GM12878 (cell line): ENCODE data around the gene GHRL. TPM values are rescaled to one million over a fixed set of nuclear protein-coding genes. Genes with fewer than 3 reads are reported as not detected.

Experiments
- ATAC-seq: fragments of 200-7000 bp; cut with Tn5 transposase; 3 replicates; pipeline ENCODE4 v1.9.1; 2020; ENCODE audit warnings: mild to moderate bottlenecking, moderate library complexity
- BruUV-seq: library from RNA; stranded (reverse); fragments of 400-500 nt; replicated peaks from 2 replicates; lab custom pipeline; 2021; lab: Mats Ljungman, UMichigan
- CTCF ChIA-PET: fragments of 300-600 bp; sonication (Branson Sonifier 250); formaldehyde crosslinking; extraction: SDS; loops from one replicate; lab custom pipeline; 2021; ENCODE audit warnings: inconsistent platforms; lab: Yijun Ruan, JAX
- POLR2A ChIA-PET: fragments of 350-600 bp; formaldehyde crosslinking; extraction: SDS; loops from one replicate; lab custom pipeline; 2021; ENCODE audit warnings: inconsistent platforms; lab: Charles Lee
- RAD21 ChIA-PET: fragments of 300-600 bp; sonication (Branson Sonifier 250); formaldehyde crosslinking; loops from one replicate; lab custom pipeline; 2023; ENCODE audit warnings: antibody characterized with exemption; ENCODE audit not compliant: unreplicated experiment; lab: Charles Lee
- SMC1A ChIA-PET: fragments of 300-600 bp; sonication (Branson Sonifier 250); formaldehyde crosslinking; loops from one replicate; lab custom pipeline; 2023; ENCODE audit not compliant: unreplicated experiment, uncharacterized antibody; lab: Charles Lee
- DNase-seq: peaks from one replicate; pipeline ENCODE4 v3.0.0-alpha.2; 2011; ENCODE audit warnings: low read depth, low spot score
- FAIRE-seq: peaks from 3 replicates; lab custom pipeline; 2011; peaks lifted over from hg19 to GRCh38; lab: Jason Lieb, UNC
- H2AFZ ChIP-seq: 2 replicates; pipeline ENCODE4 v1.6.0; 2011; ENCODE audit warnings: low read depth, low read length, control low read depth; ENCODE audit not compliant: control insufficient read depth
- H3K27ac ChIP-seq: 2 replicates; pipeline ENCODE4 v1.5.1; 2011; ENCODE audit warnings: control low read depth; ENCODE audit not compliant: control insufficient read depth, insufficient read depth
- H3K27me3 ChIP-seq, 2 experiments: replicated peaks in 1 of 2; 2 replicates each; pipeline versions ENCODE4 v1.6.0 to v1.6.1; 2011; ENCODE audit warnings: low read length in 1 of 2; ENCODE audit not compliant: control insufficient read depth in 2 of 2, insufficient read depth in 2 of 2
- H3K36me3 ChIP-seq, 2 experiments: 2 replicates each; pipeline ENCODE4 v1.5.1; 2011; ENCODE audit warnings: low read length in 1 of 2; ENCODE audit not compliant: control insufficient read depth in 2 of 2, insufficient read depth in 2 of 2
- H3K4me1 ChIP-seq: 2 replicates; pipeline ENCODE4 v1.6.1; 2011; ENCODE audit warnings: mild to moderate bottlenecking, low read length, moderate library complexity, mixed read lengths; ENCODE audit not compliant: control insufficient read depth, insufficient read depth
- H3K4me2 ChIP-seq: 2 replicates; pipeline ENCODE4 v1.6.0; 2011; ENCODE audit warnings: control low read depth; ENCODE audit not compliant: control insufficient read depth, insufficient read depth
- H3K4me3 ChIP-seq: fragments of 200-600 bp; sonication (generic); 2 replicates; pipeline ENCODE4 v1.5.1; 2016
- H3K79me2 ChIP-seq: 2 replicates; pipeline ENCODE4 v1.6.0; 2011; ENCODE audit warnings: low read length; ENCODE audit not compliant: control insufficient read depth, insufficient read depth
- H3K9ac ChIP-seq: 2 replicates; pipeline ENCODE4 v1.8.0; 2011; ENCODE audit warnings: low read length, control low read depth, mixed read lengths; ENCODE audit not compliant: control insufficient read depth, insufficient read depth
- H3K9me3 ChIP-seq: replicated peaks from 3 replicates; pipeline ENCODE4 v1.5.1; 2011; ENCODE audit warnings: mild to moderate bottlenecking, low read length; ENCODE audit not compliant: control insufficient read depth, insufficient read depth
- H4K20me1 ChIP-seq: 2 replicates; pipeline ENCODE4 v1.6.0; 2011; ENCODE audit not compliant: control insufficient read depth, insufficient read depth
- CREB1 ChIP-seq: IDR thresholded peaks from 2 replicates; pipeline ENCODE4 v1.6.1; 2012; ENCODE audit warnings: low read depth, mild to moderate bottlenecking, inconsistent platforms
- IKZF1 ChIP-seq: fragments of 450-650 bp; conservative IDR thresholded peaks from 2 replicates; pipeline ENCODE4 v1.6.1; 2017; ENCODE audit warnings: antibody characterized with exemption, mild to moderate bottlenecking
- NFYA ChIP-seq: IDR thresholded peaks from 2 replicates; pipeline ENCODE4 v1.6.1; 2011; ENCODE audit warnings: low read depth, mild to moderate bottlenecking, low read length, improper control_type of control experiment, borderline replicate concordance
- RBBP5 ChIP-seq: fragments of 200-600 bp; sonication (generic); conservative IDR thresholded peaks from 2 replicates; pipeline ENCODE4 v1.6.1; 2016
- SPI1 ChIP-seq: IDR thresholded peaks from 2 replicates; pipeline ENCODE4 v1.6.1; 2011; ENCODE audit warnings: low read depth, mild to moderate bottlenecking, low read length, moderate library complexity, borderline replicate concordance; ENCODE audit not compliant: insufficient read depth
- ZBED1 ChIP-seq: IDR thresholded peaks from 2 replicates; pipeline ENCODE4 v1.6.1; 2016; ENCODE audit warnings: borderline replicate concordance
- ZNF24 ChIP-seq: fragments of 450-650 bp; IDR thresholded peaks from 2 replicates; pipeline ENCODE4 v1.6.1; 2017; ENCODE audit warnings: antibody characterized with exemption, mild to moderate bottlenecking
- WGBS: methylation state at CpG from one replicate; pipeline ENCODE4 v1.1.6; 2016; ENCODE audit warnings: low lambda C conversion rate; ENCODE audit not compliant: insufficient replicate concordance, insufficient coverage; ENCODE audit errors: missing lambda C conversion rate; 5-methylcytosine and 5-hydroxymethylcytosine counted together
- in situ Hi-C: fragments of 300-500 bp; cut with MboI; formaldehyde crosslinking; loops from 9 replicates; pipeline ENCODE4 v1.14.3; 2018; ENCODE audit warnings: mixed read lengths
- intact Hi-C: fragments of 100-400 bp; cut with micrococcal nuclease; formaldehyde crosslinking; loops from one replicate; pipeline ENCODE4 v1.14.2; 2022; ENCODE audit not compliant: unreplicated experiment
- polyA plus RNA-seq, 11 experiments: library from polyadenylated mRNA; depleted of rRNA in 4 of 11; unstranded in 6 of 11; stranded (reverse) in 5 of 11; fragments of >200 nt; fragmentation: Nextera tagmentation in 4 of 11; fragmentation: Illumina TruSeq in 1 of 11; extraction: Ambion mirVana in 4 of 11; extraction: Trizol in 1 of 11; gene quantifications; 1 replicate in 1 of 11; 2 replicates in 10 of 11; pipeline versions ENCODE4 v1.2.1 to v1.2.3, GENCODE V29; 2011 to 2016; ENCODE audit warnings: inconsistent platforms in 2 of 11, missing spikeins in 2 of 11, low read depth in 1 of 11
- total RNA-seq, 4 experiments: library from RNA; depleted of rRNA in 3 of 4; stranded (reverse); fragments of >200 nt in 3 of 4; fragmentation: Illumina TruSeq in 1 of 4; extraction: Trizol in 1 of 4; gene quantifications; 2 replicates each; pipeline versions ENCODE4 v1.2.1 to v1.2.3, GENCODE V29; 2013 to 2021
- TF ChIP-seq, protein P1 (sequence below): fragments of 150-350 bp; IDR thresholded peaks from 2 replicates; pipeline ENCODE4 v1.6.1; 2016; ENCODE audit warnings: low read depth, low read length
- TF ChIP-seq, protein P2 (sequence below): IDR thresholded peaks from 2 replicates; pipeline ENCODE4 v1.6.1; 2012; ENCODE audit warnings: low read length, inconsistent platforms
- TF ChIP-seq, protein P3 (sequence below): IDR thresholded peaks from 2 replicates; pipeline ENCODE4 v1.6.1; 2011; ENCODE audit warnings: low read depth, mild to moderate bottlenecking, low read length, moderate library complexity, borderline replicate concordance; ENCODE audit errors: extremely low read depth
- TF ChIP-seq, protein P4 (sequence below): fragments of 450-650 bp; conservative IDR thresholded peaks from 2 replicates; pipeline ENCODE4 v1.6.1; 2017; ENCODE audit warnings: mild to moderate bottlenecking, moderate library complexity
- TF ChIP-seq, protein P5 (sequence below): IDR thresholded peaks from 2 replicates; pipeline ENCODE4 v1.6.1; 2012; ENCODE audit warnings: low read depth, low read length, improper control_type of control experiment
- TF ChIP-seq, protein P6 (sequence below): fragments of 150-350 bp; IDR thresholded peaks from 2 replicates; pipeline ENCODE4 v1.6.1; 2014; ENCODE audit warnings: mild to moderate bottlenecking, low read depth, low read length

The GHRL gene
- total and polyA plus RNA-seq, 10 of the 15 experiments (the other 5 are each of a cell fraction or from before 2014, with no cell fraction given): 0.35 to 2.2 (median 0.88) TPM

DNA sequence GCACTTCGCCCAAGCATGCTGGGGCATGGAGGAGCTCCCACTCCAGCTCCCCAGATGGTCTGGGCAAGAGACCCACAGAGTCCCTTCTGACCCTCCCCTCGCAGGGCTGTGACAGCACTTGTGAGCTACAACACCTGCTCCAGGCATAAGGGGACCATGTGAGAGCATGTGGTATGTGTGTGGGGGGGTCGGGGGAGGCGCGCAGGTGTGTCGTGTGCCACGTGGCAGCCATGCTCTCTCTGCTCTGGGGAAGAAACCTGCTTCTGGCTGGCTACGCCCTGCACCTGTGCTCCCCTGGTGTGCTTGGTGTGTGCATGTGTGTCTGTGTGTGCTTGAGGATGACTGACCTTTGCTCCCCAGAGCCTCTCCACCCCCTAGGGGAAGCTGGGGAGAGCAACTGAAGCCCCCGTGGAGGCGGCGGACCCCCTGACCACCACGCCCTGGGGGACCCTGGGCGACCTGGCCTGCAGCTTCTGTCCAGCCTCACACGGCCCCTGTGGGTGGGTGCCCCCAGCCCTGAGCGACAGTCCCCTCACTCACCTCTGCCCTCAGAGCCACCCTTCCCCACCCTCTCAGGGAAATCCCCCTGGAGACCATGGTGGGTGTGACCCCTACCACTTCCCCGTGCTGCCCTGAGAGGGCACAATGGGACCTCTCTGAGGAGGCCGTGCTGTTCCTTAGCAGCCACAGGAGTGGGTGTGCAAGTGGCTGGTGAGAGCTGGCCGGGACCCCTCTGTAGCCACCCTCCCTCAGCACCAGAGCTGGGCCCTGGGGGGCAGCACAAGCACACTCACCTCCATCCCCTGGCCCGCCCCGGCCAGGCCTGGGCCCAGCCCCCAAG, 44.8 kb upstream of the GHRL start:
- Histone ChIP-seq H3K27ac (no peak overlapping the region), H3K9ac (no peak overlapping the region), H2AFZ (no peak overlapping the region), H3K79me2 (no peaks in the 10 kb centered on the region), H3K4me1 (peaks cover 5% of the 10 kb centered on the region; the same call in 1 of the 2 replicates), H3K4me2 (no peak overlapping the region), H3K36me3 (no peaks in the 10 kb centered on the region), H3K4me3 (no peak overlapping the region), H3K27me3 (no peaks in the 10 kb centered on the region; a peak in 1 of 4 replicates), H4K20me1 (no peaks in the 10 kb centered on the region), H3K9me3 (no peaks in the 10 kb centered on the region)
- FAIRE-seq (no peak), DNase-seq (no peak), ATAC-seq (no peak)
- TF ChIP-seq SPI1: no peak
- TF ChIP-seq, protein P1, sequence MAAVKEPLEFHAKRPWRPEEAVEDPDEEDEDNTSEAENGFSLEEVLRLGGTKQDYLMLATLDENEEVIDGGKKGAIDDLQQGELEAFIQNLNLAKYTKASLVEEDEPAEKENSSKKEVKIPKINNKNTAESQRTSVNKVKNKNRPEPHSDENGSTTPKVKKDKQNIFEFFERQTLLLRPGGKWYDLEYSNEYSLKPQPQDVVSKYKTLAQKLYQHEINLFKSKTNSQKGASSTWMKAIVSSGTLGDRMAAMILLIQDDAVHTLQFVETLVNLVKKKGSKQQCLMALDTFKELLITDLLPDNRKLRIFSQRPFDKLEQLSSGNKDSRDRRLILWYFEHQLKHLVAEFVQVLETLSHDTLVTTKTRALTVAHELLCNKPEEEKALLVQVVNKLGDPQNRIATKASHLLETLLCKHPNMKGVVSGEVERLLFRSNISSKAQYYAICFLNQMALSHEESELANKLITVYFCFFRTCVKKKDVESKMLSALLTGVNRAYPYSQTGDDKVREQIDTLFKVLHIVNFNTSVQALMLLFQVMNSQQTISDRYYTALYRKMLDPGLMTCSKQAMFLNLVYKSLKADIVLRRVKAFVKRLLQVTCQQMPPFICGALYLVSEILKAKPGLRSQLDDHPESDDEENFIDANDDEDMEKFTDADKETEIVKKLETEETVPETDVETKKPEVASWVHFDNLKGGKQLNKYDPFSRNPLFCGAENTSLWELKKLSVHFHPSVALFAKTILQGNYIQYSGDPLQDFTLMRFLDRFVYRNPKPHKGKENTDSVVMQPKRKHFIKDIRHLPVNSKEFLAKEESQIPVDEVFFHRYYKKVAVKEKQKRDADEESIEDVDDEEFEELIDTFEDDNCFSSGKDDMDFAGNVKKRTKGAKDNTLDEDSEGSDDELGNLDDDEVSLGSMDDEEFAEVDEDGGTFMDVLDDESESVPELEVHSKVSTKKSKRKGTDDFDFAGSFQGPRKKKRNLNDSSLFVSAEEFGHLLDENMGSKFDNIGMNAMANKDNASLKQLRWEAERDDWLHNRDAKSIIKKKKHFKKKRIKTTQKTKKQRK: no peak
- TF ChIP-seq, protein P2, sequence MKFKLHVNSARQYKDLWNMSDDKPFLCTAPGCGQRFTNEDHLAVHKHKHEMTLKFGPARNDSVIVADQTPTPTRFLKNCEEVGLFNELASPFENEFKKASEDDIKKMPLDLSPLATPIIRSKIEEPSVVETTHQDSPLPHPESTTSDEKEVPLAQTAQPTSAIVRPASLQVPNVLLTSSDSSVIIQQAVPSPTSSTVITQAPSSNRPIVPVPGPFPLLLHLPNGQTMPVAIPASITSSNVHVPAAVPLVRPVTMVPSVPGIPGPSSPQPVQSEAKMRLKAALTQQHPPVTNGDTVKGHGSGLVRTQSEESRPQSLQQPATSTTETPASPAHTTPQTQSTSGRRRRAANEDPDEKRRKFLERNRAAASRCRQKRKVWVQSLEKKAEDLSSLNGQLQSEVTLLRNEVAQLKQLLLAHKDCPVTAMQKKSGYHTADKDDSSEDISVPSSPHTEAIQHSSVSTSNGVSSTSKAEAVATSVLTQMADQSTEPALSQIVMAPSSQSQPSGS: no peak
- TF ChIP-seq ZNF24: no peak
- no peak for TF ChIP-seq IKZF1
- TF ChIP-seq CREB1: no peak
- TF ChIP-seq RBBP5: no peak
- TF ChIP-seq ZBED1: no peak
- TF ChIP-seq, protein P3, sequence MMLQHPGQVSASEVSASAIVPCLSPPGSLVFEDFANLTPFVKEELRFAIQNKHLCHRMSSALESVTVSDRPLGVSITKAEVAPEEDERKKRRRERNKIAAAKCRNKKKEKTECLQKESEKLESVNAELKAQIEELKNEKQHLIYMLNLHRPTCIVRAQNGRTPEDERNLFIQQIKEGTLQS: no peak
- TF ChIP-seq, protein P4, sequence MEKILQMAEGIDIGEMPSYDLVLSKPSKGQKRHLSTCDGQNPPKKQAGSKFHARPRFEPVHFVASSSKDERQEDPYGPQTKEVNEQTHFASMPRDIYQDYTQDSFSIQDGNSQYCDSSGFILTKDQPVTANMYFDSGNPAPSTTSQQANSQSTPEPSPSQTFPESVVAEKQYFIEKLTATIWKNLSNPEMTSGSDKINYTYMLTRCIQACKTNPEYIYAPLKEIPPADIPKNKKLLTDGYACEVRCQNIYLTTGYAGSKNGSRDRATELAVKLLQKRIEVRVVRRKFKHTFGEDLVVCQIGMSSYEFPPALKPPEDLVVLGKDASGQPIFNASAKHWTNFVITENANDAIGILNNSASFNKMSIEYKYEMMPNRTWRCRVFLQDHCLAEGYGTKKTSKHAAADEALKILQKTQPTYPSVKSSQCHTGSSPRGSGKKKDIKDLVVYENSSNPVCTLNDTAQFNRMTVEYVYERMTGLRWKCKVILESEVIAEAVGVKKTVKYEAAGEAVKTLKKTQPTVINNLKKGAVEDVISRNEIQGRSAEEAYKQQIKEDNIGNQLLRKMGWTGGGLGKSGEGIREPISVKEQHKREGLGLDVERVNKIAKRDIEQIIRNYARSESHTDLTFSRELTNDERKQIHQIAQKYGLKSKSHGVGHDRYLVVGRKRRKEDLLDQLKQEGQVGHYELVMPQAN: no peak
- TF ChIP-seq, protein P5, sequence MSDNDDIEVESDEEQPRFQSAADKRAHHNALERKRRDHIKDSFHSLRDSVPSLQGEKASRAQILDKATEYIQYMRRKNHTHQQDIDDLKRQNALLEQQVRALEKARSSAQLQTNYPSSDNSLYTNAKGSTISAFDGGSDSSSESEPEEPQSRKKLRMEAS: no peak
- no peak for TF ChIP-seq NFYA
- TF ChIP-seq, protein P6, sequence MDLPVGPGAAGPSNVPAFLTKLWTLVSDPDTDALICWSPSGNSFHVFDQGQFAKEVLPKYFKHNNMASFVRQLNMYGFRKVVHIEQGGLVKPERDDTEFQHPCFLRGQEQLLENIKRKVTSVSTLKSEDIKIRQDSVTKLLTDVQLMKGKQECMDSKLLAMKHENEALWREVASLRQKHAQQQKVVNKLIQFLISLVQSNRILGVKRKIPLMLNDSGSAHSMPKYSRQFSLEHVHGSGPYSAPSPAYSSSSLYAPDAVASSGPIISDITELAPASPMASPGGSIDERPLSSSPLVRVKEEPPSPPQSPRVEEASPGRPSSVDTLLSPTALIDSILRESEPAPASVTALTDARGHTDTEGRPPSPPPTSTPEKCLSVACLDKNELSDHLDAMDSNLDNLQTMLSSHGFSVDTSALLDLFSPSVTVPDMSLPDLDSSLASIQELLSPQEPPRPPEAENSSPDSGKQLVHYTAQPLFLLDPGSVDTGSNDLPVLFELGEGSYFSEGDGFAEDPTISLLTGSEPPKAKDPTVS: no peak
- no TSS peak for BruUV-seq
- in situ Hi-C loops: no loop called here
- ChIA-PET SMC1A (interaction anchor here (0.6 kb wide), 1 partner anchor 127 kb away, joined by 3 read pairs; no protein-coding TSS in a partner anchor), CTCF (no interaction called here), POLR2A (interaction anchor here (0.5 kb wide), 1 partner anchor 1536 kb away, joined by 4 read pairs; no protein-coding TSS in a partner anchor), RAD21 (interaction anchor here (0.7 kb wide), 1 partner anchor 834 kb away, joined by 3 read pairs; no protein-coding TSS in a partner anchor)
- intact Hi-C loops: no loop called here
- 28% methylated on average over 20 of the region's 20 CpGs for WGBS
